Effector memory CD4-positive, alpha-beta T cell (primary cell): ENCODE data around the gene GLYATL2.

ENCODE experiments used
- DNase-seq, 3 donors: peaks; one replicate each; pipeline ENCODE4 v3.0.0-alpha.2; 2020
- H3K27ac ChIP-seq: 2 replicates; pipeline ENCODE4 v1.7.0; 2013; ENCODE audit warnings: mild to moderate bottlenecking, low read length, moderate library complexity; ENCODE audit not compliant: insufficient read depth, poor library complexity, severe bottlenecking
- H3K27me3 ChIP-seq: replicated peaks from 2 replicates; pipeline ENCODE4 v1.7.0; 2013; ENCODE audit warnings: mild to moderate bottlenecking, low read length; ENCODE audit not compliant: insufficient read depth, control insufficient read depth, poor library complexity, severe bottlenecking
- H3K36me3 ChIP-seq: 2 replicates; pipeline ENCODE4 v1.7.0; 2013; ENCODE audit warnings: mild to moderate bottlenecking, low read length, moderate library complexity; ENCODE audit not compliant: control insufficient read depth, insufficient read depth
- H3K4me1 ChIP-seq: 2 replicates; pipeline ENCODE4 v1.7.0; 2013; ENCODE audit warnings: low read length, mild to moderate bottlenecking; ENCODE audit not compliant: control insufficient read depth, insufficient read depth, poor library complexity, severe bottlenecking
- H3K4me3 ChIP-seq: 2 replicates; pipeline ENCODE4 v1.7.0; 2013; ENCODE audit warnings: low read length, low read depth, mild to moderate bottlenecking; ENCODE audit not compliant: insufficient read depth, poor library complexity, severe bottlenecking
- H3K9me3 ChIP-seq: 2 replicates; pipeline ENCODE4 v1.7.0; 2013; ENCODE audit warnings: mild to moderate bottlenecking, low read length, moderate library complexity; ENCODE audit not compliant: control insufficient read depth

The GLYATL2 gene

DNA sequence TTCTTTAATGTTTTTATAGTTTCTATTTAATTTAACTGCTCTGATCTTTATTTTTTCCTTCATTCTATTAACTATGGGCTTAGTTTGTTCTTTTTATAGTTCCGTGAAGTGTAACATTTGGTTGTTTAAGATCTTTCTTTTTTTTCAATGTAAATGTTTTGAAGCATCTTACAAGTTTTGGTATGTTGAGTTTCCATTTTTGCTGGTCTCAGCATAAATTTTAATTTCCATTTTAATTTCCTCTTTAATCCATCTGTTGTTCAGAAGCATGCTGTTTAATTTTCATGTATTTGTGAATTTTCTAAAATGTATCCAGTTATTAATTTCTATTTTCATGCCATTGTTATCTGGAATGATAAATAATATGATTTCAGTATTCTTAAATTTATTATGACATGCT is 17.0 kb upstream of the GLYATL2 start:
- H3K27me3 ChIP-seq, result peaks cover 3% of the 10 kb centered on the region
- H3K27ac ChIP-seq, result no peak overlapping the region
- DNase-seq, result no peak
- no peaks in the 10 kb centered on the region for H3K36me3 ChIP-seq
- H3K4me3 ChIP-seq, result no peak overlapping the region
- H3K9me3 ChIP-seq, result no peaks in the 10 kb centered on the region
- no peaks in the 10 kb centered on the region for H3K4me1 ChIP-seq

DNA sequence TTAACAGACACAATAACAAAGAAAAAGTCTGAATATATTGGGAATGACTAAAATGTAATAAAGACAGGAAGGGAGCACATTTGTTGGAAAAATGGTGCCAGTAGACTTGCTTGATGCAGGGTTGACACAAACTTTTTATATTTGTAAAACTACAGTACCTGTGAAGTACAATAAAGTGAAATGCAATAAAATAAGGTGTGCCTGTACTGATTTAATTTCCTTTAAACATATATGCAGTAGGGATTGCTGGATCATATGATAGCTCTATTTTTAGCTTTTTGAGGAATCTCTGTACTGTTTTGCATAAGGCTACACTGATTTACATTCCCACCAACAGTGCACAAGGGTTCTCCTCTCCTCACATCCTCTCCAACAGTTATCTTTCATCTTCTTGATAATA is 12.3 kb upstream of the GLYATL2 start:
- H3K4me1 ChIP-seq, result no peaks in the 10 kb centered on the region
- H3K27me3 ChIP-seq, result no peaks in the 10 kb centered on the region
- H3K36me3 ChIP-seq, result no peaks in the 10 kb centered on the region

GRCh38 chr11:58845386-58845785 is 882 bp upstream of the GLYATL2 start:
- Histone ChIP-seq H3K4me3 (no peak overlapping the region), H3K4me1 (no peaks in the 10 kb centered on the region), H3K36me3 (no peaks in the 10 kb centered on the region), H3K27me3 (no peaks in the 10 kb centered on the region), H3K27ac (no peak overlapping the region), H3K9me3 (no peaks in the 10 kb centered on the region)
- no peak for DNase-seq

More for the DNA sequence above, 12.3 kb upstream of the GLYATL2 start:
- Histone ChIP-seq H3K27ac (no peak overlapping the region), H3K4me3 (no peak overlapping the region), H3K9me3 (no peaks in the 10 kb centered on the region)
- no peak for DNase-seq

DNA sequence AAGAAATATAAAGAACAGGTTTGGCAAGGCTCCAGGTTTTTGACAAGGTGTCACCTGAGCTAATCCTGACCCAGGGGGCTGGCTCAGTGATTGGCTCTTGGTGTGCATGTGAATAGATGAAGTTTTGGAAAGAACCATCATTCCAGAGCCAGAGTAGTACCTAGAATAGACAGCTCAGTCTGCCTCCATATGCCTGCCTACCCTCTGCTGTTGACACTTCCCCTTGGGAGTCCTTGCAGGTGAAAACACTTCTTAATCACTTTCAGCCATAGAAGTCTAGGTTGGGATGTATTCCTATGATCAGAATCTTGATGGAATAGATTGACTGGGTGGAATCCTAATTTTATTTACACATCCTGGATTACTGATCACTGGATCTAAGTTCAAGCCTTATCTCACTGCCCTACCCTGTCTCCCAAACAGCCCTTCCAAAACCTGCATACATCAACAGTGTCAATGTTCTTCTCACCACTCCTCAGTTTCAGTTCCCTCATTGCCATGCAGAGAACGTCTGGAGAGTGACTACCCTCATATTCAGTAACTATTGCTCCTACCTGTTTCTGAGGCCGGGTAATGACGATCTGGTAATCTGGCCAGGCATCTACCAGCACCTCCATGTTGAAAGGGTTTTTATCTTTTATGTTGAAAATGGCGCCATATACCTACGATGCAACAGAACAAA is 6.7 kb downstream of the GLYATL2 start:
- Histone ChIP-seq H3K4me3 (no peak overlapping the region), H3K36me3 (no peaks in the 10 kb centered on the region), H3K4me1 (no peaks in the 10 kb centered on the region)

DNA sequence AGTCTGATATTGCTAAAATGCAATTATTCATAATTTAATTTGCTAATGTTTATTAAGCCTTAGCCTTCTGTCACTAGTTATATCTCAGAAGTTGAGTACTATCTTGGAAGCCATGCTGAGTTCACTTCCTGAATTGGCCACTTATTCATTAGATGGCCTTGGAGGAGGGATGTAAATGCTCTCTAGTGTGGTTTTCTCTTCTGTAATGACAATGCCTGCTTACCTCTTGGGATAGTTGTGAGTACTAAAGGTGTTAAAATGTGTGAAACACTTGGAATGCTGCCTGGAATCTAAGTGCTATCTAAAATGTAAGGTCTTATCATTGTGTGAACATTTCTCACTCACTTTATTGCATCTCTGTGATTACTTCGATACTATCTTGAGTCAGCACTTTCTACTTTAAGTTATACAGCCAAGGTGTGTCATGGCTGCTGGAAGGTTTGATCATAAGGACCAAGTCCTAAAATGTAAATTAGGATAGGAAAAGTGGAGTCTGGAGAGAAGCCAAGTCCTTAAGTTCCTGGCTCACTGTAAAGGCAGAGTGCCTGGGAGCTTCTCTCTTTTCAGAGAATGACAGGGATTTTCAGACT is 12.4 kb downstream of the GLYATL2 start:
- Histone ChIP-seq H3K4me1 (no peaks in the 10 kb centered on the region), H3K36me3 (no peaks in the 10 kb centered on the region), H3K27ac (no peak overlapping the region), H3K27me3 (no peaks in the 10 kb centered on the region), H3K4me3 (no peak overlapping the region), H3K9me3 (no peaks in the 10 kb centered on the region)
- DNase-seq, result no peak

More for the DNA sequence above, 6.7 kb downstream of the GLYATL2 start:
- H3K27ac ChIP-seq, result no peak overlapping the region
- no peaks in the 10 kb centered on the region for H3K9me3 ChIP-seq
- no peaks in the 10 kb centered on the region for H3K27me3 ChIP-seq
- no peak for DNase-seq

DNA sequence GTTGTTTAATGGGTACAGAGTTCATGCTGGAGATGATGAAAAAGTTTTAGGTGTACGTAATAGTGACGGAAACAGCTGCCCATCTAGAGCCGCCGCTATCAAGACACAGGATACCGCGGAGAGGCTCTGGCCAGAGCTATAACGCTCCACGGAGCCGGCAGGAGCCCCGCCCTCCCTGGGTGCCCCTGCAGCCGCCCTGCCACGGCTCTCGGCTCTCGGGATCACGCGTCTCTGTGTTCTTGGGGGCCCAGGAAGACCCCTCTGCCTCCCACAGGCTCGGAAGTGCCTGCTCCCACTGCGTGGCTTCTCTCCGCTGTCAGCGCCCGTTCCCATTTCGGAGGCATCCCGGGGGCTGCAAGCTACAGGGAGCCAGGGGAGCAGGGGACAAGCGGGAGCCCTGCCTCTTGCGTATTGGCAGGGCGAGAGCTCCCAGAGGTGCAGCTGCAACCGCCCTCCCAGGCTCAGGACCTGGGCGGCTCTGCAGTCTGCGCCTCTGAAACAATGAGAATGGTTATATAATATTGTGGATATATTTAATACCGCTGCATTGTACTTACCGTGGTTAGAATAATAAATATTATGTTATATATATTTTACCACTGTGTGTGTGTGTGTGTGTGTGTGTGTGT is 13.7 kb downstream of the GLYATL2 start:
- no peak for DNase-seq
- H3K4me1 ChIP-seq, result no peaks in the 10 kb centered on the region
- no peak overlapping the region for H3K4me3 ChIP-seq

GRCh38 chr11:58829786-58830185 is 14.7 kb downstream of the GLYATL2 start:
- Histone ChIP-seq H3K27ac (no peak overlapping the region), H3K4me3 (no peak overlapping the region), H3K4me1 (no peaks in the 10 kb centered on the region), H3K9me3 (no peaks in the 10 kb centered on the region), H3K36me3 (no peaks in the 10 kb centered on the region), H3K27me3 (no peaks in the 10 kb centered on the region)
- DNase-seq, result no peak

More for the DNA sequence above, 13.7 kb downstream of the GLYATL2 start:
- Histone ChIP-seq H3K36me3 (no peaks in the 10 kb centered on the region), H3K27me3 (no peaks in the 10 kb centered on the region), H3K27ac (no peak overlapping the region), H3K9me3 (no peaks in the 10 kb centered on the region)

GRCh38 chr11:58813693-58814092 is 30.8 kb downstream of the GLYATL2 start:
- H3K36me3 ChIP-seq, result no peaks in the 10 kb centered on the region
- H3K27ac ChIP-seq, result no peak overlapping the region
- no peaks in the 10 kb centered on the region for H3K27me3 ChIP-seq
- H3K4me3 ChIP-seq, result no peak overlapping the region
- no peaks in the 10 kb centered on the region for H3K9me3 ChIP-seq
- H3K4me1 ChIP-seq, result no peaks in the 10 kb centered on the region
- no peak for DNase-seq

DNA sequence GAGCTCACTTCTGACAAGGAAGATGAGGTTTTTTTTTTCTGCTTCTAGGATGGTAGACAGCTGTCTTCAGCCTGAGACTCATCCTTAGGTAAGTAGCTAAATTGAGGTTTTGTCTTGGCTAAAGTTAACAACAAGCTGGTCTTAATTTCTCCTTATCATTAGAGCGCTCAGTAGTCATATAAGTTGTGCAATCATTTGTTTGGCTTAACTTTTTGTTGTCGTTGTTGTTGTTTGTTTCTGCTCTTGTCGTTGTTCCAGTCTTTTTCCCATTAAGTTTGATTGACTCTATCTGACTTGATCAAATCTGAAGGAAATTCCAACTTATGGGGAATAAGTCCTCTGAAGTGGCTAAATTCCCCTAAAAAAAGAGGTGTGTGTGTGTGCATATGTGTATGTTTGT is 33.0 kb downstream of the GLYATL2 start:
- H3K27me3 ChIP-seq, result no peaks in the 10 kb centered on the region
- no peak overlapping the region for H3K27ac ChIP-seq
- no peaks in the 10 kb centered on the region for H3K4me1 ChIP-seq
- DNase-seq, result no peak
- H3K4me3 ChIP-seq, result no peak overlapping the region
- H3K36me3 ChIP-seq, result no peaks in the 10 kb centered on the region
- no peaks in the 10 kb centered on the region for H3K9me3 ChIP-seq

DNA sequence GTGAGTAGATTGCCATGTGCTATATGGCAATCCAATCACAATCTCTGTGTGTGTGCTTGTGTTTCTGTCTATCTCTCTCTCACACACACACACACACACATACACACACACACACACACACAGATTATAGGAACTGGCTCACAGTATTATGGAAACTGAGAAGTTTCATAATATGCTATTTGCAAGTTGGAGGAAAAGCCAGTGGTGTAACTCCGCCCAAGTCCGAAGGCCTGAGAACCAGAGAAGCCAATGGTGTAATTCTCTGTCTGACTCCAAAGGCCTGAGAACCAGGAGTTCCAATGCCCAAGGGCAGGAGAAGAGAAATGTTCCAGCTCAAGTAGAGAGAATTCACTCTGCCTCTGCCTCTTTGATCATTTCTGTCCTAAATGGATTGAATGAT is 37.2 kb downstream of the GLYATL2 start:
- DNase-seq, result no peak
- Histone ChIP-seq H3K4me3 (no peak overlapping the region), H3K27ac (no peak overlapping the region), H3K4me1 (no peaks in the 10 kb centered on the region), H3K9me3 (no peaks in the 10 kb centered on the region), H3K36me3 (no peaks in the 10 kb centered on the region), H3K27me3 (no peaks in the 10 kb centered on the region)
